BLaER1 (cell line): ENCODE measurements around the gene MRE11.

Experiments used
- H3K27ac ChIP-seq: shearing (Covaris generic); formaldehyde crosslinking; 2 replicates; pipeline ENCODE4 v1.8.1; 2022
- H3K27me3 ChIP-seq: shearing (Covaris generic); formaldehyde crosslinking; 2 replicates; pipeline ENCODE4 v1.8.1; 2022
- H3K36me3 ChIP-seq: shearing (Covaris generic); formaldehyde crosslinking; 2 replicates; pipeline ENCODE4 v1.8.1; 2022
- H3K4me1 ChIP-seq: shearing (Covaris generic); formaldehyde crosslinking; 2 replicates; pipeline ENCODE4 v1.8.1; 2022
- H3K4me2 ChIP-seq: shearing (Covaris generic); formaldehyde crosslinking; 2 replicates; pipeline ENCODE4 v1.8.1; 2022
- H3K4me3 ChIP-seq: shearing (Covaris generic); formaldehyde crosslinking; 2 replicates; pipeline ENCODE4 v1.8.1; 2022
- H3K9ac ChIP-seq: shearing (Covaris generic); formaldehyde crosslinking; 2 replicates; pipeline ENCODE4 v1.8.1; 2022
- H3K9me3 ChIP-seq: shearing (Covaris generic); formaldehyde crosslinking; 2 replicates; pipeline ENCODE4 v1.8.1; 2022
- H4K20me1 ChIP-seq: shearing (Covaris generic); formaldehyde crosslinking; 2 replicates; pipeline ENCODE4 v1.8.1; 2022
- Cebpa-rat ChIP-seq: shearing (Covaris generic); IDR thresholded peaks from 2 replicates; pipeline ENCODE4 v1.8.1; 2022

The MRE11 gene

GRCh38 chr11:94445641-94446040 is 48.0 kb downstream of the MRE11 start:
- Histone ChIP-seq H3K4me3 (no peak overlapping the region), H3K9ac (no peak overlapping the region), H3K9me3 (no peaks in the 10 kb centered on the region), H3K27me3 (no peaks in the 10 kb centered on the region), H3K4me2 (no peak overlapping the region), H3K27ac (no peak overlapping the region), H3K4me1 (no peaks in the 10 kb centered on the region), H4K20me1 (no peaks in the 10 kb centered on the region), H3K36me3 (peaks cover 74% of the 10 kb centered on the region)
- TF ChIP-seq Cebpa-rat, result no peak

- Histone ChIP-seq H3K27ac (no peak overlapping the region), H4K20me1 (no peaks in the 10 kb centered on the region), H3K9ac (no peak overlapping the region), H3K9me3 (peaks cover 17% of the 10 kb centered on the region), H3K36me3 (peaks cover 93% of the 10 kb centered on the region), H3K4me2 (no peak overlapping the region), H3K4me3 (no peak overlapping the region), H3K4me1 (no peaks in the 10 kb centered on the region), H3K27me3 (no peaks in the 10 kb centered on the region)
- no peak for TF ChIP-seq Cebpa-rat
These were observed 60.6 kb downstream of the MRE11 start for GRCh38 chr11:94433049-94433448.

- peaks cover 83% of the 10 kb centered on the region for H3K36me3 ChIP-seq
- H3K4me3 ChIP-seq, result no peak overlapping the region
- no peak overlapping the region for H3K27ac ChIP-seq
- no peak overlapping the region for H3K9ac ChIP-seq
- no peaks in the 10 kb centered on the region for H3K27me3 ChIP-seq
- no peaks in the 10 kb centered on the region for H3K4me1 ChIP-seq
- 0 out of 2 replicates have a peak, but pooled peaks cover 8% of the 10 kb centered on the region for H4K20me1 ChIP-seq
- TF ChIP-seq Cebpa-rat, result no peak
- no peak overlapping the region for H3K4me2 ChIP-seq
- peaks cover 30% of the 10 kb centered on the region for H3K9me3 ChIP-seq
These were observed 69.0 kb downstream of the MRE11 start for GRCh38 chr11:94424662-94425061.

GRCh38 chr11:94424011-94424410 is 69.6 kb downstream of the MRE11 start:
- no peaks in the 10 kb centered on the region for H3K27me3 ChIP-seq
- H3K27ac ChIP-seq, result no peak overlapping the region
- TF ChIP-seq Cebpa-rat, result no peak
- H3K4me1 ChIP-seq, result no peaks in the 10 kb centered on the region
- H3K36me3 ChIP-seq, result peaks cover 76% of the 10 kb centered on the region
- H3K4me3 ChIP-seq, result no peak overlapping the region
- H3K9me3 ChIP-seq, result peaks cover 23% of the 10 kb centered on the region
- no peak overlapping the region for H3K9ac ChIP-seq
- no peak overlapping the region for H3K4me2 ChIP-seq
- 0 out of 2 replicates have a peak, but pooled peaks cover 8% of the 10 kb centered on the region for H4K20me1 ChIP-seq

GRCh38 chr11:94423507-94423906 is 70.1 kb downstream of the MRE11 start:
- no peak overlapping the region for H3K4me2 ChIP-seq
- H3K9ac ChIP-seq, result no peak overlapping the region
- no peaks in the 10 kb centered on the region for H3K27me3 ChIP-seq
- H4K20me1 ChIP-seq, result 0 out of 2 replicates have a peak, but pooled peaks cover 8% of the 10 kb centered on the region
- TF ChIP-seq Cebpa-rat, result no peak
- H3K4me3 ChIP-seq, result no peak overlapping the region
- H3K4me1 ChIP-seq, result no peaks in the 10 kb centered on the region
- H3K36me3 ChIP-seq, result peaks cover 75% of the 10 kb centered on the region
- H3K27ac ChIP-seq, result no peak overlapping the region
- peaks cover 18% of the 10 kb centered on the region for H3K9me3 ChIP-seq

GRCh38 chr11:94418123-94418765 is 75.4 kb downstream of the MRE11 start:
- no peaks in the 10 kb centered on the region for H3K9me3 ChIP-seq
- H3K36me3 ChIP-seq, result peaks cover 44% of the 10 kb centered on the region
- H3K4me3 ChIP-seq, result no peak overlapping the region
- H4K20me1 ChIP-seq, result 0 out of 2 replicates have a peak, but pooled peaks cover 2% of the 10 kb centered on the region
- no peak overlapping the region for H3K27ac ChIP-seq
- H3K4me1 ChIP-seq, result no peaks in the 10 kb centered on the region
- H3K9ac ChIP-seq, result no peak overlapping the region
- TF ChIP-seq Cebpa-rat, result no peak
- no peaks in the 10 kb centered on the region for H3K27me3 ChIP-seq
- H3K4me2 ChIP-seq, result no peak overlapping the region

- Histone ChIP-seq H3K36me3 (peaks cover 37% of the 10 kb centered on the region), H3K4me3 (no peak overlapping the region), H3K9ac (no peak overlapping the region), H3K4me2 (no peak overlapping the region), H3K9me3 (no peaks in the 10 kb centered on the region), H3K4me1 (no peaks in the 10 kb centered on the region), H3K27ac (no peak overlapping the region), H4K20me1 (no peaks in the 10 kb centered on the region), H3K27me3 (no peaks in the 10 kb centered on the region)
- no peak for TF ChIP-seq Cebpa-rat
These were observed 76.2 kb downstream of the MRE11 start for GRCh38 chr11:94417386-94417987.

- H3K27ac ChIP-seq, result no peak overlapping the region
- H3K4me1 ChIP-seq, result no peaks in the 10 kb centered on the region
- H3K27me3 ChIP-seq, result 0 out of 2 replicates have a peak, but pooled peaks cover 7% of the 10 kb centered on the region
- H3K9ac ChIP-seq, result no peak overlapping the region
- peaks cover 15% of the 10 kb centered on the region for H3K9me3 ChIP-seq
- no peak overlapping the region for H3K4me2 ChIP-seq
- H4K20me1 ChIP-seq, result no peaks in the 10 kb centered on the region
- H3K36me3 ChIP-seq, result no peaks in the 10 kb centered on the region
- H3K4me3 ChIP-seq, result no peak overlapping the region
- TF ChIP-seq Cebpa-rat, result no peak
These were observed 88.4 kb downstream of the MRE11 start for GRCh38 chr11:94405062-94405833.

GRCh38 chr11:94402355-94402754 is 91.3 kb downstream of the MRE11 start:
- Histone ChIP-seq H4K20me1 (no peaks in the 10 kb centered on the region), H3K9me3 (peaks cover 15% of the 10 kb centered on the region), H3K9ac (no peak overlapping the region), H3K4me1 (no peaks in the 10 kb centered on the region), H3K4me3 (no peak overlapping the region), H3K4me2 (no peak overlapping the region), H3K36me3 (no peaks in the 10 kb centered on the region), H3K27ac (no peak overlapping the region), H3K27me3 (0 out of 2 replicates have a peak, but pooled peaks cover 7% of the 10 kb centered on the region)
- TF ChIP-seq Cebpa-rat, result no peak

- H3K4me3 ChIP-seq, result no peak overlapping the region
- H3K27me3 ChIP-seq, result 0 out of 2 replicates have a peak, but pooled peaks cover 7% of the 10 kb centered on the region
- no peak overlapping the region for H3K4me2 ChIP-seq
- H3K9me3 ChIP-seq, result peaks cover 15% of the 10 kb centered on the region
- H3K27ac ChIP-seq, result no peak overlapping the region
- no peaks in the 10 kb centered on the region for H3K4me1 ChIP-seq
- no peak for TF ChIP-seq Cebpa-rat
- no peaks in the 10 kb centered on the region for H4K20me1 ChIP-seq
- no peaks in the 10 kb centered on the region for H3K36me3 ChIP-seq
- H3K9ac ChIP-seq, result no peak overlapping the region
These were observed 91.8 kb downstream of the MRE11 start for GRCh38 chr11:94401773-94402265.
